HL-60 (cell line): ENCODE data around the gene PYDC1.

Experiments
- DNase-seq, 2 experiments: peaks; one replicate each; pipeline ENCODE4 v3.0.0-alpha.2; 2010 to 2020; ENCODE audit warnings: low read depth in 1 of 2, low spot score in 1 of 2
- H3K27ac ChIP-seq: fragments of 250-450 bp; sonication (Bioruptor Pico); replicated peaks from 2 replicates; pipeline ENCODE4 v1.5.1; 2020; ENCODE audit warnings: mild to moderate bottlenecking, moderate library complexity
- H3K27me3 ChIP-seq: fragments of 250-450 bp; sonication (Bioruptor Pico); 2 replicates; pipeline ENCODE4 v1.5.1; 2021; ENCODE audit warnings: mild to moderate bottlenecking, moderate library complexity; ENCODE audit not compliant: insufficient read depth, poor library complexity, severe bottlenecking
- H3K4me3 ChIP-seq: replicated peaks from 2 replicates; pipeline ENCODE4 v1.5.1; 2011; ENCODE audit warnings: mild to moderate bottlenecking, control low read depth, low read length; ENCODE audit not compliant: insufficient read depth
- CTCF ChIP-seq: IDR thresholded peaks from one replicate; pipeline ENCODE4 v1.5.1; 2011; ENCODE audit warnings: low read length, control low read depth, inconsistent platforms; ENCODE audit not compliant: insufficient read depth
- GABPA ChIP-seq: IDR thresholded peaks from 2 replicates; pipeline ENCODE4 v1.6.1; 2012; ENCODE audit warnings: low read depth
- POLR2AphosphoS5 ChIP-seq: IDR thresholded peaks from 2 replicates; pipeline ENCODE4 v1.6.1; 2012; ENCODE audit warnings: low read depth
- REST ChIP-seq: IDR thresholded peaks from 2 replicates; pipeline ENCODE4 v1.6.1; 2012; ENCODE audit warnings: low read depth; ENCODE audit not compliant: insufficient replicate concordance
- SPI1 ChIP-seq: IDR thresholded peaks from 2 replicates; pipeline ENCODE4 v1.6.1; 2012; ENCODE audit warnings: low read depth, mild to moderate bottlenecking, borderline replicate concordance

Gene PYDC1

GRCh38 chr16:31168848-31169247 is 48.1 kb downstream of the PYDC1 start:
- TF ChIP-seq POLR2AphosphoS5 (no peak), CTCF (no peak), GABPA (no peak), REST (no peak), SPI1 (no peak)
- Histone ChIP-seq H3K4me3 (no peak overlapping the region), H3K27me3 (no peaks in the 10 kb centered on the region), H3K27ac (no peak overlapping the region)
- DNase-seq, result no peak

GRCh38 chr16:31167315-31167714 is 49.6 kb downstream of the PYDC1 start:
- Histone ChIP-seq H3K4me3 (no peak overlapping the region), H3K27ac (no peak overlapping the region), H3K27me3 (no peaks in the 10 kb centered on the region)
- TF ChIP-seq CTCF, result no peak
- TF ChIP-seq POLR2AphosphoS5, result no peak
- no peak for TF ChIP-seq GABPA
- TF ChIP-seq SPI1, result no peak
- no peak for TF ChIP-seq REST
- no peak for DNase-seq
